Activated naive CD8-positive, alpha-beta T cell (primary cell): ENCODE measurements around the gene CFTR.

Experiments used
- H3K27ac Mint-ChIP-seq: one replicate; pipeline ENCODE4 v1.8.0; 2021; ENCODE audit warnings: mixed read lengths
- H3K27me3 Mint-ChIP-seq: one replicate; pipeline ENCODE4 v1.8.0; 2021; ENCODE audit warnings: mixed read lengths
- H3K36me3 Mint-ChIP-seq: one replicate; pipeline ENCODE4 v1.8.0; 2021; ENCODE audit warnings: mixed read lengths
- H3K4me1 Mint-ChIP-seq: one replicate; pipeline ENCODE4 v1.8.0; 2021; ENCODE audit warnings: low read depth, mixed read lengths
- H3K4me3 Mint-ChIP-seq: one replicate; pipeline ENCODE4 v1.8.0; 2021; ENCODE audit warnings: mild to moderate bottlenecking, mixed read lengths
- H3K9me3 Mint-ChIP-seq: one replicate; pipeline ENCODE4 v1.8.0; 2021; ENCODE audit warnings: low read depth, mixed read lengths

The CFTR gene

DNA sequence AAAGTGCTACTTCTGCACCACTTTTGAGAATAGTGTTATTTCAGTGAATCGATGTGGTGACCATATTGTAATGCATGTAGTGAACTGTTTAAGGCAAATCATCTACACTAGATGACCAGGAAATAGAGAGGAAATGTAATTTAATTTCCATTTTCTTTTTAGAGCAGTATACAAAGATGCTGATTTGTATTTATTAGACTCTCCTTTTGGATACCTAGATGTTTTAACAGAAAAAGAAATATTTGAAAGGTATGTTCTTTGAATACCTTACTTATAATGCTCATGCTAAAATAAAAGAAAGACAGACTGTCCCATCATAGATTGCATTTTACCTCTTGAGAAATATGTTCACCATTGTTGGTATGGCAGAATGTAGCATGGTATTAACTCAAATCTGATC lies 110.4 kb downstream of the CFTR start:
- Mint-ChIP-seq H3K36me3 (no peaks in the 10 kb centered on the region), H3K27ac (no peak overlapping the region), H3K27me3 (no peaks in the 10 kb centered on the region), H3K4me3 (no peak overlapping the region), H3K9me3 (no peaks in the 10 kb centered on the region), H3K4me1 (no peaks in the 10 kb centered on the region)

DNA sequence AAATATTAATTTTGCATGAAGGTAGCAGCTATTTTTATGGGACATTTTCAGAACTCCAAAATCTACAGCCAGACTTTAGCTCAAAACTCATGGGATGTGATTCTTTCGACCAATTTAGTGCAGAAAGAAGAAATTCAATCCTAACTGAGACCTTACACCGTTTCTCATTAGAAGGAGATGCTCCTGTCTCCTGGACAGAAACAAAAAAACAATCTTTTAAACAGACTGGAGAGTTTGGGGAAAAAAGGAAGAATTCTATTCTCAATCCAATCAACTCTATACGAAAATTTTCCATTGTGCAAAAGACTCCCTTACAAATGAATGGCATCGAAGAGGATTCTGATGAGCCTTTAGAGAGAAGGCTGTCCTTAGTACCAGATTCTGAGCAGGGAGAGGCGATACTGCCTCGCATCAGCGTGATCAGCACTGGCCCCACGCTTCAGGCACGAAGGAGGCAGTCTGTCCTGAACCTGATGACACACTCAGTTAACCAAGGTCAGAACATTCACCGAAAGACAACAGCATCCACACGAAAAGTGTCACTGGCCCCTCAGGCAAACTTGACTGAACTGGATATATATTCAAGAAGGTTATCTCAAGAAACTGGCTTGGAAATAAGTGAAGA lies 112.3 kb downstream of the CFTR start:
- H3K4me1 Mint-ChIP-seq, result no peaks in the 10 kb centered on the region

DNA sequence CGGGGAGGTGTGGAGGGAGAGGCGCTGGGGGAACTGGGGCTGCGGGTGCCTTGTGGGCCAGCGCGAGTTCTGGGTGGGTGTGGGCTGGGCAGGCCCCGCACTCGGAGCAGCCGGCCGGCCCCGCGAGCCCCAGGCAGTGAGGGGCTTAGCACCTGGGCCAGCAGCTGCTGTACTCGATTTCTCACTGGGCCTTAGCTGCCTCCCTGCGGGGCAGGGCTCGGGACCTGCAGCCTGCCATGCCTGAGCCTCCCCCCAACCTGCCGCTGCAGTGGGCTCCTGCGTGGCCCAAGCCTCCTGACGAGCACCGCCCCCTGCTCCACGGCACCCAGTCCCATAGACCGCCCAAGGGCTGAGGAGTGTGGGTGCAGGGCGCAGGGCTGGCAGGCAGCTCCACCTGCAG lies 116.3 kb downstream of the CFTR start:
- Mint-ChIP-seq H3K4me3 (no peak overlapping the region), H3K4me1 (no peaks in the 10 kb centered on the region), H3K27ac (no peak overlapping the region), H3K27me3 (no peaks in the 10 kb centered on the region), H3K36me3 (no peaks in the 10 kb centered on the region), H3K9me3 (no peaks in the 10 kb centered on the region)

More for the DNA sequence above, 112.3 kb downstream of the CFTR start:
- Mint-ChIP-seq H3K27me3 (no peaks in the 10 kb centered on the region), H3K9me3 (no peaks in the 10 kb centered on the region), H3K36me3 (no peaks in the 10 kb centered on the region), H3K4me3 (no peak overlapping the region), H3K27ac (no peak overlapping the region)

DNA sequence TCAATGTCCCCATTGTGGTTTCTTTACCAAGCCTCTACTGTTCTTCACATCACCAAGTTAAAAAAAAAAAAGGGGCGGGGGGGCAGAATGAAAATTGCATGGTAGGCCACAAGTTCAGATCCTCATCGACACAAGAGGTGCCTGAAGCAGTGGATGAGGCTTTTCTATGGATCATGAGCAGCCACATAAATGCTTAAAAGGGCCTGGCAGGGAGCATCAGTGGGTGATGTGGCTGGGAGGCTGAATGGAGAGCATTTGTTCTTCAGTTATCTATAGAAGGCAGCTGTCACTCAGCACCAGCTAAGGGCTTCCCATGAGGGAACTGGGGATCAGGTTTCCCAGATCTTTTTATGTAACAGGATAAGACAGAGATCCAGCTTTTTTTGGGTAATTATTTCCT lies 117.9 kb downstream of the CFTR start:
- Mint-ChIP-seq H3K9me3 (no peaks in the 10 kb centered on the region), H3K4me1 (no peaks in the 10 kb centered on the region), H3K27me3 (no peaks in the 10 kb centered on the region), H3K36me3 (no peaks in the 10 kb centered on the region), H3K4me3 (no peak overlapping the region), H3K27ac (no peak overlapping the region)

DNA sequence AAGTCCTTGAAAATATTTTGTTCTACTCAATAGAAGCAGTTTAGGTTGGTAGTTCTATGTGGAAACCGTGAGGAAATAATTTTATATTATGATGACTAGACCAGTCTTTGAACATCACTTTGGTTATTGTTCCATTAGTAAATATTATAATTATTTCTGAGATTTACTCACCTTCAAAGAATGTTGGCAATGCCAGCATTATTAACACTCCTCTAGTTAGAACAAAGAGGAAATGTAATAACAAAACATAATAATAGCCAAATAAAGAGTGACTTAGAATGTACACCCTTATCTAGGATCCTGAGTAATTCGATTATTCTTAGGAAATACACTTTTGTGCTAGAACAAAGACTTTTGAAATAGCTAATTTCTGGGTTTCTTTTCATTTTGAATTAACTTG lies 121.1 kb downstream of the CFTR start:
- Mint-ChIP-seq H3K27ac (no peak overlapping the region), H3K36me3 (no peaks in the 10 kb centered on the region), H3K4me1 (no peaks in the 10 kb centered on the region), H3K9me3 (no peaks in the 10 kb centered on the region), H3K4me3 (no peak overlapping the region), H3K27me3 (peaks cover under 1% of the 10 kb centered on the region)

DNA sequence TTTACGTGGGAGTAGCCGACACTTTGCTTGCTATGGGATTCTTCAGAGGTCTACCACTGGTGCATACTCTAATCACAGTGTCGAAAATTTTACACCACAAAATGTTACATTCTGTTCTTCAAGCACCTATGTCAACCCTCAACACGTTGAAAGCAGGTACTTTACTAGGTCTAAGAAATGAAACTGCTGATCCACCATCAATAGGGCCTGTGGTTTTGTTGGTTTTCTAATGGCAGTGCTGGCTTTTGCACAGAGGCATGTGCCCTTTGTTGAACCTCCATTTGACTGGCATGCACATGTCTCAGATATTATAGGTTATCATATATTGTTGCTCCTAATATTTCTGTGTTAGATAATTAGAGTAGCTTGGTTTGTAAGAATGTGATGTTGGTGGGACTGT lies 123.8 kb downstream of the CFTR start:
- no peaks in the 10 kb centered on the region for H3K36me3 Mint-ChIP-seq
- no peaks in the 10 kb centered on the region for H3K9me3 Mint-ChIP-seq
- no peaks in the 10 kb centered on the region for H3K4me1 Mint-ChIP-seq
- H3K27me3 Mint-ChIP-seq, result peaks cover 2% of the 10 kb centered on the region
- no peak overlapping the region for H3K4me3 Mint-ChIP-seq
- H3K27ac Mint-ChIP-seq, result no peak overlapping the region

DNA sequence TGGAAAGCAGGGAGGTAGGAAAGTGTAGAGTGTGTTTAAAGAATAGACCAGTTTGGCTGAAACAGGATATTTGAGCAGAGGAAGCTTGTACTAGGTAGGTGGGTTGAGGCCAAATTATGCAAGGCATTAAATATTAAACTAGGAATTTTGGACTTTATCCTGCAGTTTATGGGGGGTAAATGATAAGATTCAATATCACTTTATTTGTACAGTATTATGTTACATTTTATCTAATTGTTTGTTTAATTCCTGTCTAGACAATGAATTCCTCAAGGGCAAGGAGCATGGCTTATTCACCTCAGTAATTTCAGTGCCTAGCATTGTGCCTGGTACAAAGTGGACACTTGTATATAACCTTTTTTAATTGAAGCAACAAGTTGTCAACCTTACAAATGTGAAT lies 125.9 kb downstream of the CFTR start:
- peaks cover 2% of the 10 kb centered on the region for H3K27me3 Mint-ChIP-seq
- H3K4me3 Mint-ChIP-seq, result no peak overlapping the region
- no peaks in the 10 kb centered on the region for H3K4me1 Mint-ChIP-seq
- H3K27ac Mint-ChIP-seq, result no peak overlapping the region
- H3K9me3 Mint-ChIP-seq, result no peaks in the 10 kb centered on the region
- H3K36me3 Mint-ChIP-seq, result no peaks in the 10 kb centered on the region

DNA sequence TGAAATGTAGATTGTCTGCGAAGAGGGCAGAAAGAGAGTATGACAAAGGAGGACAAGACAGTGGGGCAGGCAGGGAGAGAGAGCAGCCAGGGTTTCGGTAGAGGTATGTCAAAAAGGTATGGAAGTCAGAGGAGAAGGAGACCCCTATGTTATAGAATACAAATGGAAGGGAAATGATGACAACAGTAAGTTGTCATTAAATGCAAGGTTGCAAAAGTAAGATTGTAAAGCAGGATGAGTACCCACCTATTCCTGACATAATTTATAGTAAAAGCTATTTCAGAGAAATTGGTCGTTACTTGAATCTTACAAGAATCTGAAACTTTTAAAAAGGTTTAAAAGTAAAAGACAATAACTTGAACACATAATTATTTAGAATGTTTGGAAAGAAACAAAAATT lies 126.3 kb downstream of the CFTR start:
- H3K4me3 Mint-ChIP-seq, result no peak overlapping the region
- H3K27me3 Mint-ChIP-seq, result peaks cover 2% of the 10 kb centered on the region
- H3K9me3 Mint-ChIP-seq, result no peaks in the 10 kb centered on the region
- no peaks in the 10 kb centered on the region for H3K4me1 Mint-ChIP-seq
- no peak overlapping the region for H3K27ac Mint-ChIP-seq
- H3K36me3 Mint-ChIP-seq, result no peaks in the 10 kb centered on the region

DNA sequence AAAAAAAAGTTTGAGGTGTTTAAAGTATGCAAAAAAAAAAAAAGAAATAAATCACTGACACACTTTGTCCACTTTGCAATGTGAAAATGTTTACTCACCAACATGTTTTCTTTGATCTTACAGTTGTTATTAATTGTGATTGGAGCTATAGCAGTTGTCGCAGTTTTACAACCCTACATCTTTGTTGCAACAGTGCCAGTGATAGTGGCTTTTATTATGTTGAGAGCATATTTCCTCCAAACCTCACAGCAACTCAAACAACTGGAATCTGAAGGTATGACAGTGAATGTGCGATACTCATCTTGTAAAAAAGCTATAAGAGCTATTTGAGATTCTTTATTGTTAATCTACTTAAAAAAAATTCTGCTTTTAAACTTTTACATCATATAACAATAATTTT lies 130.6 kb downstream of the CFTR start:
- Mint-ChIP-seq H3K27me3 (peaks cover 2% of the 10 kb centered on the region), H3K4me3 (no peak overlapping the region), H3K36me3 (no peaks in the 10 kb centered on the region), H3K27ac (no peak overlapping the region), H3K4me1 (no peaks in the 10 kb centered on the region), H3K9me3 (no peaks in the 10 kb centered on the region)

DNA sequence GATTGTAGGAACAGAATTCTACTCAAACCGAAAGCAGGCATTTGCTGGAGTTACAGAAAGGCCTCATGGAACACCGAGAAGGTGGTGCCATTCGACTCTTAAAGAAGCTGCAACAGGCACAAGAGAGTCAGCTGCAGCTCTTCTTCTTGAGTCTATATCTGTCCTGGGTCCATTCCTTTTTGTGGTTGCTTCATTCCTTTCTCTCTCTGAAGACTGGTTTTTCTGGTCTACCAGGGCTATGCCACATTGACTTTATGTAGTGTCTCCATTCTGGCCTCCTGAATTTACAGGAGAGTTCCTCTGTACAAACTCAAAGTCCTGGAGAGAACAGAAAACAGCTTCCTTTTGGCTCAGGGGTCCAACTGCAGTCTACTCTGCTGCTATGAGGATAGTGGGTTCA lies 132.8 kb downstream of the CFTR start:
- Mint-ChIP-seq H3K4me3 (no peak overlapping the region), H3K27ac (no peak overlapping the region), H3K27me3 (no peaks in the 10 kb centered on the region), H3K9me3 (no peaks in the 10 kb centered on the region), H3K36me3 (no peaks in the 10 kb centered on the region), H3K4me1 (no peaks in the 10 kb centered on the region)

DNA sequence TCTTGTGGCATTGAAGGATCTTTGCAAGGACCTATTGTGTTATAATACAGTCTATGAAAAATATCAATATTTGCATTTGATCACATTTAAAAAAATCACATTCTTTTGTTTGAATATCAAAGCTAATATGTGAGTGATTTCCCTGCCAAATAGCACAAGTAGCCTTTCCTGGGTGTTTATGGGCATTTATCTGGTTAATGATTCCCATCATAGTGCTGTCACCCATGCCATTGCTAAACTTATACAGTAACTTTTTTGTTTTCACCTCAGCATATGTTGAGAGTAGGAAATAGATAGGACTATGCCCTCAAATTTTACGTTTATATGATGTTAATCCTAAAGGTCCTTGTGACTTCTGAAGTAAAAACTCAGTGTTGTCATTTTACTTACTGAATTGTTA lies 136.9 kb downstream of the CFTR start:
- H3K9me3 Mint-ChIP-seq, result no peaks in the 10 kb centered on the region
- H3K36me3 Mint-ChIP-seq, result no peaks in the 10 kb centered on the region
- no peak overlapping the region for H3K4me3 Mint-ChIP-seq
- no peaks in the 10 kb centered on the region for H3K27me3 Mint-ChIP-seq
- no peak overlapping the region for H3K27ac Mint-ChIP-seq
- H3K4me1 Mint-ChIP-seq, result no peaks in the 10 kb centered on the region

DNA sequence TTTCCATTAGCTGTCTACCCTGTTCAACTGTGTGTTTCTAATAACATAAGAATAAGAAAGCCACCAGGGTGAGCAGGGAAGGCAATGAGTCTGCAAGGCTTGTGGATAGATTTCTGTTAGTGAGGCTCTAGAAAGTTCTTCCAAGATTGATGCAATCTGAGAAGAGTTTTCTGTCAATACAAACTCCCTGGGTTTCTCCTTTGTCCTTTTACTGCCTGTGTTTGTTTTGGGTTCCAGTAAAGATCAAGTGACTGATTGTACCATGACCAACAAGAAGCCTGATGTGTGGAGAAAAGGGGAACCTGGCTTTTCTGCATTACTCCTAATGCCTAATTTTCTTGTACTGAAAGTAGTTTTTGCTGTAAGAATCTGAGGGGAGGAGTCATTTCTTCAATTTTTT lies 139.9 kb downstream of the CFTR start:
- Mint-ChIP-seq H3K27ac (no peak overlapping the region), H3K4me1 (no peaks in the 10 kb centered on the region), H3K9me3 (no peaks in the 10 kb centered on the region), H3K4me3 (no peak overlapping the region), H3K27me3 (no peaks in the 10 kb centered on the region), H3K36me3 (no peaks in the 10 kb centered on the region)

DNA sequence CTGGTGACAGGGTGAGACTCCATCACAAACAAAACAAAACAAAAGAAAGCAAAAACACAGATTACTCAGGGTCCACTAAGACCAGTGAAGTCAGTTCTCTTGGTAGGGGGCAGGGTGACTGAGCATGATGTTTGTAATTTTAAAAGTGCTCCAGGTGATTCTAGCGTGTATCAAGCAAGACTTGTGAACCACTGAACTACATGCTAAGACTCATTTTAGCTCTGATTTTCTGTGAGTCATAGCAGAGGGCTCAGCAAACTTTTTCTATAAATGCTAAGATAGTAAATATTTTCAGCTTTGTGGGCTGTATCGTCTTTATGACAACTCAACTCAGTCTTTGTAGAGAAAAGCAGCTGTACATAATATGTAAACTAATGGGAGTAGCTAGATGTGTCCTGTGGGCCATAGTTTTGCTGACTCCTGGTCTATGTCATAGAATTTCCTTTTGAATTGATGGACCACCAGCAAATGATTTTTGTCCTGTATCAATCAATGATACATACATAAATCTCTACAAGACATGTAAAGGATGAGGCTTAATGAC lies 141.3 kb downstream of the CFTR start:
- Mint-ChIP-seq H3K36me3 (no peaks in the 10 kb centered on the region), H3K27ac (no peak overlapping the region), H3K4me1 (no peaks in the 10 kb centered on the region), H3K9me3 (no peaks in the 10 kb centered on the region), H3K27me3 (no peaks in the 10 kb centered on the region), H3K4me3 (no peak overlapping the region)

DNA sequence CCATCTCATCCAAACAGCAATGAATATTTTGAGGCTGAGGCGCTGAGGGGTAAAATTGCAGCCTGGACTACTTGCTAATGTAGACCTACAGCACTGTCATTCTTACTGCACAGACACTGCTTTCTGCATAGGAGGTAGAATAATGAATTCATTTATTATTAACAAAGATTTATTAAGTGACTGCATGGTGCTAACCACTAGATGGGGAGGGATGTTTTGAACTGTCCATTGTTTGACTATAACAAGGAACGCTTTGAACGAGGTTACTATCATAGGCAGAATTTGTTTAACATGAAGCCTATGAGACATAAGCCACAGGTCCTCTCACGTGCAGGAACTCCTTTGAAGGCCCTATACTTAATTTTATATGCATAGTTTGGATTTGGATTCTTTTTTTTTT lies 143.8 kb downstream of the CFTR start:
- no peaks in the 10 kb centered on the region for H3K27me3 Mint-ChIP-seq
- no peaks in the 10 kb centered on the region for H3K36me3 Mint-ChIP-seq
- no peaks in the 10 kb centered on the region for H3K9me3 Mint-ChIP-seq

DNA sequence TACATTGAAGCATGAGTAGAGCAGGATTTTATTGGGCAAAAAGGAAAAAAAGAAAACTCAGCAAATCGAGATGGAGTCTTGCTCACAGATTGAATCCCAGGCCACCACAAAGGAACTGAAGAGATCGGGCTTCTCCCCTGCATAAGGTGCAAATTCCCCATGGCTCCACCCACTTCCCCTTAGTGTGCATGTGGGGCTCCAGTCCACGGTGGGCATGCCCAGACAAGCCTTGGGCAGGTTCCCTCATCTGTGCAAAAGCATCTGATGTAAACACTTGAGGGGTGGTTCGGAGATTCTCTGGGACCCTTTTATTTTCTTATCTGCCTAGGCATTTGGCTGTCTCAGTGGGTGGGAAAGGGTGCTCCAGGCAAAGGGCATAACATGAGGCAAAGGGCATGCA lies 150.7 kb downstream of the CFTR start:
- Mint-ChIP-seq H3K27me3 (no peaks in the 10 kb centered on the region), H3K4me1 (no peaks in the 10 kb centered on the region), H3K4me3 (no peak overlapping the region), H3K27ac (no peak overlapping the region), H3K9me3 (no peaks in the 10 kb centered on the region), H3K36me3 (no peaks in the 10 kb centered on the region)

More for the DNA sequence above, 143.8 kb downstream of the CFTR start:
- H3K4me3 Mint-ChIP-seq, result no peak overlapping the region
- H3K27ac Mint-ChIP-seq, result no peak overlapping the region
- no peaks in the 10 kb centered on the region for H3K4me1 Mint-ChIP-seq

DNA sequence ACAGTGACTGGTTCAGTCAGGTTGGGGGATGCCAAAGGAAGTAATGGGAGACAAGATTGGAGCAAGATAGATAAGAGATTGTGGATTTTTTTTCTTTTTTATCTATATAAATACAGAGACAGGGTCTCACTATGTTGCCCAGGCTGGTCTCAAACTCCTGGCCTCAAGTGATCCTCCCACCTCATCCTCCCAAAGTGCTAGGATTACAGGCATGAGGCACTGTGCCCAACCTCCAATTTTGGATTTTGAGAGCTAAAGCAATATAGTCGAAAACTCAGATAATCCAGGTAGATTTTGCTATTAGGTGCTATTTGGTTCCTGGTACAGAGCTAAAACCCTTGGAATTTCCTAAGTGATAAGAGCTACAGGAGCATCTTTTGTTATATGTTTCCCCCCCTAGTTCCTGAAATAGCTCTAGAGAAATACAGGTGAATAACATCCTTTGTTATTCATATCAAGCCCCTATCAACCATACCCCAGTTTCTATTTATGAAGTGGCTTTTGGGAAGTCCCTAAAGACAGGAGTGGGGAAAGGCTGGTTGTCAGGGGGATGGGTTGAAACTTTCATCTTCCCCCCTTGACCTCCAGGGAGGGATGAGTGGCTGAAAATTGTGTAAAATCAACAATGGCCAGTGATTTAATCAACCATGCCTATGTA lies 151.2 kb downstream of the CFTR start:
- H3K9me3 Mint-ChIP-seq, result no peaks in the 10 kb centered on the region
- no peaks in the 10 kb centered on the region for H3K27me3 Mint-ChIP-seq
- H3K36me3 Mint-ChIP-seq, result no peaks in the 10 kb centered on the region
- H3K4me1 Mint-ChIP-seq, result no peaks in the 10 kb centered on the region
- no peak overlapping the region for H3K27ac Mint-ChIP-seq
- H3K4me3 Mint-ChIP-seq, result no peak overlapping the region
